Midbrain (tissue), 1 donor: ENCODE data around the gene PDCD6IP.
"Not testable (repeated sequence)": the region's sequence is repeated elsewhere in the genome, so short reads cannot be mapped to it uniquely, and the experiment has no call there.

Experiments
- DNase-seq: peaks from one replicate; lab custom pipeline; 2025; lab: John Stamatoyannopoulos, UW

The PDCD6IP gene

GRCh38 chr3:33798418-33799201 is at the start of gene PDCD6IP:
PDCD6IP (plus strand) TSS chr3:33798630; CDS start chr3:33798729, 99 bp downstream.
- DNase-seq = peak; percentile 95

GRCh38 chr3:33749546-33750210 is 48.8 kb upstream of the PDCD6IP start:
- DNase-seq = no peak

GRCh38 chr3:33750211-33750548 is 48.2 kb upstream of the PDCD6IP start:
- no peak for DNase-seq

- DNase-seq = no peak
Measured at GRCh38 chr3:33751336-33751735, 47.1 kb upstream of the PDCD6IP start.

DNA sequence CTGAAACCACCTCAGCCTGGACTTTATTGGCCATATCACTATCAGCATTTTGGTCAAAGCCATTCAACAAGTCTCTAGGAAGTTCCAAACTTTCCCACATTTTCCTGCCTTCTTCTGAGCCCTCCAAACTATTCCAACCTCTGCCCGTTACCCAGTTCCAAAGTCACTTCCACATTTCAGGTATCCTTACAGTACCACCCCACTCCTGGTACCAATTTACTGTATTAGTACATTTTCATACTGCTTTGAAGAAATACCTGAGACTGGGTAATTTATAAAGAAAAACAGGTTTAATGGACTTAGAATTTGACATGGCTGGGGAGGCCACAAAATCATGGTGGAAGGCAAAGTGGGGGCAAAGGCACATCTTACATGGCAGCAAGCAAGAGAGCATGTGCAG is 44.0 kb upstream of the PDCD6IP start:
- not testable (repeated sequence) for DNase-seq

- DNase-seq = no peak
Measured at GRCh38 chr3:33758281-33758680, 40.1 kb upstream of the PDCD6IP start.

DNA sequence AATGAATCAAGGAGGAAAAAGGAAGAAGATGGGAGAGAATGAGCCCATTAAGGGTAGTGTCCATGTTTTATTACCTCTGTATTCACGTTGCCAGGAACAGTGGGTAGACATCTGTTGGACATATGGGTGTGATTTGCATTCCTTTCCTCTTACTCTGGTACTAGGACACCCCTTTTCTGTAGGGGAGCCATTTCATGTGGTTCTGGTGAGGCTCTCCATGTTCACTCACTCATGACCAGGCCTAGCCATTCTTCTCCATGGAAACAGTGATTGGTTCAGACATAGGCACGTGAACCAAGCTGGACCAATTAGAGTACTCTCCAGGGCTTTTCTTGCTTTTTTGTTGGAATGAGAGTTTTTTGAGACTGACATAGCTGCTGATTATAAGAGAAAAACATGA is 39.6 kb upstream of the PDCD6IP start:
- no peak for DNase-seq

GRCh38 chr3:33768578-33769330 is 29.7 kb upstream of the PDCD6IP start:
- no peak for DNase-seq

- no peak for DNase-seq
Measured at GRCh38 chr3:33773637-33774036, 24.8 kb upstream of the PDCD6IP start.

- DNase-seq = no peak
Measured at GRCh38 chr3:33775363-33775762, 23.1 kb upstream of the PDCD6IP start.

- DNase-seq = no peak
Measured at GRCh38 chr3:33777996-33778395, 20.4 kb upstream of the PDCD6IP start.

- DNase-seq = no peak
Measured at GRCh38 chr3:33779751-33780150, 18.7 kb upstream of the PDCD6IP start.

DNA sequence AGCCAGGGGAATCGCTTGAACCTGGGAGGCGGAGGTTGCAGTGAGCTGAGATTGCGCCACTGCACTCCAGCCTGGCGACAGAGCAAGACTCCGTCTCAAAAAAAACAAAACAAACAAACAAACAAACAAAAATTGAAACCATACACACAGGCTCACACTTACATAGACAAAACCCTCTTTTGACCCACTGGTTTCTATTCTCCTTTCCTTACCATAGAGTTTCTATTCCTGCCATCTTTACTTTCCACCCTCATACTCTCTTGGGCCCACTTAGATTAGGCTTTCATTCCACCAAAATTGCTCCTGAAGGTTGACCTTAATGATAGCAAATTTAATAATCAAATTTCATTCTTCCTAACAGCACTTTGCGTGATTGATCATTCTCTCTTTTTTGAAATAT is 17.0 kb upstream of the PDCD6IP start:
- DNase-seq = not testable (repeated sequence)

DNA sequence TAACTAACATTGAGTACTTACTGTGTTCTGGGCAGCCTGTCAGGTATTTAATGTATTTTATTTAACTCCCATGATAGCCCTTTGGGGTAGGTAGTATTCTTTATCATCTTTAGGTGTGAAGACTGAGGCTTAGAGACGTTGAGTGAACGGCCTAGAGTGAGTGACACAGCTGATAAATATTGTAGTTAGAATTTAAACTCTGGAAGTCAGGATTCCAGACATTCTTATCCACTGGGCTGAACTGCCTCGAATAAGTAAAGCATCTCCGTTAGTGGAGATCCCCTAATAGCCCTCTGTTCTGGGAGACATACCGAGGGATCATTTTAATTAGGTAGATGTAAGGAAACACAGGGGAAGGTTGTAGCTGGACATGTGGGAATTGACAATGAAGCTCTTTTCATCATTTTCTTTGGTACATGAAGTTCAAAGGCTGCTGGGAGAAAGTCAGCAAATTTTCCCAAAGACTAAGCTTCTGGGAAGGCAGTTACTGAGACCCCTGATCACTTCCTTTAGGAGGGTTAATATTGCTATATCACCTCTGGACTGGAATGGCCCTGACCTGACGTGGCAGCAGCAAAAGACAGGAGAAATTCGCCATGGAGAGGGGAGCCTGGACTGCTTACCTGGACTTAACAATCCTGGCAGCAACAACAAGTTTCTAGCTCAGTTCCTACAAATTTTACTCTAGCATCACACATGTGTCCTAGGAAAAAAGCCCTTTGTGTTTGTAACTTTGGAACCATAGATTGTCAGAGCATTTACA is 11.7 kb upstream of the PDCD6IP start:
- no peak for DNase-seq

DNA sequence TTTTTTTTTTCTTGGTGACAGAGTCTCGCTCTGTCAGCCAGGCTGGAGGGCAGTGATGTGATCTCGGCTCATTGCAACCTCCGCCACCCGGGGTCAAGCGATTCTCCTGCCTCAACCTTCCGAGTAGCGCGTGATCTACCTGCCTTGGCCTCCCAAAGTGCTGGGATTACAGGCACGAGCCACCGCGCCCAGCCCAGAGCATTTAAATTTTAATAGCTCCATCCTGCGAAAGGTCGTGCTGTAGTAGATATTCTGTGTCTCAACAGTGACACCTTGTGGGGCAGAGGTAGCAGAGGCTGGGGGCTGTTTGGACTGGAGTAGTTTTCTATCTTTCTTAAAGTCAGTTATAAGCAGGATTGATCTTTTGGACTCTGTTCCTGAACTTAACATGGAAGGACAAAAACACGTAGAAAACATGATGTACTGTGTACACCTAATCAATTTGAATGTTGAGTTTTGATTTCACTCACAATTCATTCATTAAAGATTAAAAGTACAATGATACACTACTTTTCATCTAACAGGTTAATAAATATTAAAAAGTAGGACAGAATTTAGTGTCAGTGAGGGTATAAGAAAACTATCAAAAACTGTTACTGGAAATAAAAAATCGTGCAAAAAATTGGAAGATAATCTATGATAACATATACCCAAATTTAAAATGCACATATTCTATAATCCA is 11.0 kb upstream of the PDCD6IP start:
- peak; percentile 51 for DNase-seq

- no peak for DNase-seq
Measured at GRCh38 chr3:33789183-33789954, 9.1 kb upstream of the PDCD6IP start.

DNA sequence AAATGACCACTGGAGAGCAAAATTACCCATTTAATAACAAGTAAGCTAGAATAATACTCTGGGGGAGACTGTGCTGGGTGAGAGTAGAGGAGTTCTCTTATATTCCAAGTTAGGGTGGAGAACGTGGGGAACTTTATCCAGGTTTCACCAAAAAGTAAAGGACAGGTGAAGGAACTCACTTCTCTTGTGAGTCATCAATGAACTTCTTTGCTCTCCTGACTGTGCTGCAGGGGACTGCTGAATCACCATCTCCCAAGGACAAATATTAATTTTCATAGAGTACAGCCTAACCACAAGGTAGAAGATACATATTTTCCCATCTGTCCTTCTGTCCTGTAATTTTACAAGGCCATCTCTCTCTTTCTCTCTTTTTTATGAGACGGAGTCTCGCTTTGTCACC is 8.3 kb upstream of the PDCD6IP start:
- no peak for DNase-seq

DNA sequence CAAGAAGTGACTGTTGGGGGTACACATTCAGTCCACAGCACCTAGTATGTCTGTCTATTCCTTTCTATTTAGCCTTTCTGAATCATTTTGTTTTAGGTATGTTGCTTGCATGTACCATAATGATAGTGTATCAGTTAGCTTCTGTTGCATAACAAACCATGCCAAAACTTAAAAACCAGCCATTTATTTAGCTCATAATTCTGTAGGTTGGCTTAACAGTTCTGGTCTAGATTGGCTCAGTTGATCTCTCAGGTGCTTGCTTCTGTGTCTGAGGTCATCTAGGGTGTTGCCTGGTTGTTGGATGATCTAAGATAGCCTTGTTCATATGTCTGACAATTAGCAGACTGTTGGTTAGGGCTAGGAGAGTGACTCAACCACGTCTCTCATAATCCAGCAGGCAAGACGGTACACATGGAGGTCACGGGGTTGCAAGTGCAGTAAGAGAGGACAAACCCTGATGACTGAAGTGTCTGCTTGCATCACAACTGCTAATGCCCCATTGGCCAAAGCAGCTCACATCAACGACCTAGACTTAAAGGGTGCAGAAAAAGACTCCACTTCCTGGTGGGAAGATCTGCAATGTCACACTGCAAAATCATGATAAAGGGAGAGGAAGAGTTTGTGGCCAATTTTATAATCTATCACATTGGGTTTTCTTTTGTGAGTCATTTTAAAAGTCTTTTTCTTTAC is 6.8 kb upstream of the PDCD6IP start:
- DNase-seq = no peak

- no peak for DNase-seq
Measured at GRCh38 chr3:33792167-33792892, 6.1 kb upstream of the PDCD6IP start.

DNA sequence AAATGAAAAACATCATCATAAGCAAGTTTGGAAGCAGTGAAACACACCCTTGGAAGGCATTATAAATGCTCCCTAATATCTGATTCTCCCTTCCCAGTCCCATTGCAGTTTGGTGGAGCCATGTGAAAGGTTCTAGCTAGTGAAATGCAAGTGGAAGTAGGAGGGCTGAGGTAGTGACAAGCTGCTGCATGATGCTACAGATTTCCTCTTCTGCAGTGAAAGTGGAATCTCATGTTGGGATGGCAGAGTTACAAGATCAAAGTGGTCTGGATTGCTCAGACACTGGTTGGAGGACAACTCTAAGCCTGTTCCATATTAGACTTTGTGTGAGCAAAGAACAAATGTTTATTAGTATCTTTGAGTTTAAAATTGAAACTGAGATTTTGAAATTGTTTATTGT is 3.3 kb upstream of the PDCD6IP start:
- DNase-seq = no peak
